Astrocyte (in vitro differentiated cells and primary cell): ENCODE measurements around the gene POR. TPM values are rescaled to one million over a fixed set of nuclear protein-coding genes. Genes with fewer than 3 reads are reported as not detected.

Experiments
- DNase-seq: peaks from one replicate; pipeline ENCODE4 v3.0.0-alpha.2; 2010; ENCODE audit warnings: low read depth
- FAIRE-seq: peaks from 2 replicates; lab custom pipeline; 2011; peaks lifted over from hg19 to GRCh38; lab: Jason Lieb, UNC
- H2AFZ ChIP-seq: 2 replicates; pipeline ENCODE4 v1.6.0; 2012; ENCODE audit warnings: low read depth, low read length, inconsistent platforms
- H3K27ac ChIP-seq: 2 replicates; pipeline ENCODE4 v1.5.1; 2011; ENCODE audit warnings: low read depth, low read length, inconsistent platforms
- H3K27me3 ChIP-seq: 2 replicates; pipeline ENCODE4 v1.6.0; 2011; ENCODE audit warnings: low read length, inconsistent platforms; ENCODE audit not compliant: insufficient read depth
- H3K36me3 ChIP-seq: 2 replicates; pipeline ENCODE4 v1.5.1; 2011; ENCODE audit warnings: low read length, inconsistent platforms; ENCODE audit not compliant: insufficient read depth
- H3K4me1 ChIP-seq: 2 replicates; pipeline ENCODE4 v1.5.1; 2011; ENCODE audit warnings: low read length, inconsistent platforms; ENCODE audit not compliant: insufficient read depth
- H3K4me2 ChIP-seq: 2 replicates; pipeline ENCODE4 v1.6.0; 2012; ENCODE audit warnings: low read length, inconsistent platforms
- H3K4me3 ChIP-seq: 2 replicates; pipeline ENCODE4 v1.5.1; 2011; ENCODE audit warnings: low read depth, mild to moderate bottlenecking, low read length, inconsistent platforms; ENCODE audit not compliant: insufficient read depth
- H3K79me2 ChIP-seq: 2 replicates; pipeline ENCODE4 v1.6.0; 2012; ENCODE audit warnings: mild to moderate bottlenecking, low read length, inconsistent platforms; ENCODE audit not compliant: insufficient read depth
- H3K9ac ChIP-seq: 2 replicates; pipeline ENCODE4 v1.6.0; 2012; ENCODE audit warnings: mild to moderate bottlenecking, low read length, inconsistent platforms
- H3K9me3 ChIP-seq: 2 replicates; pipeline ENCODE4 v1.5.1; 2012; ENCODE audit warnings: low read depth, mild to moderate bottlenecking, low read length, inconsistent platforms; ENCODE audit not compliant: insufficient read depth
- H4K20me1 ChIP-seq: 2 replicates; pipeline ENCODE4 v1.6.0; 2012; ENCODE audit warnings: low read length, inconsistent platforms; ENCODE audit not compliant: insufficient read depth
- H3K27ac Mint-ChIP-seq: one replicate; pipeline ENCODE4 v1.8.0; 2021; ENCODE audit warnings: mild to moderate bottlenecking, mixed read lengths; ENCODE audit not compliant: unreplicated experiment
- H3K27me3 Mint-ChIP-seq: one replicate; pipeline ENCODE4 v1.8.0; 2021; ENCODE audit warnings: low read depth, mixed read lengths; ENCODE audit not compliant: unreplicated experiment
- H3K36me3 Mint-ChIP-seq: one replicate; pipeline ENCODE4 v1.8.0; 2021; ENCODE audit warnings: low read depth, mixed read lengths; ENCODE audit not compliant: unreplicated experiment
- H3K4me1 Mint-ChIP-seq: one replicate; pipeline ENCODE4 v1.8.0; 2021; ENCODE audit warnings: low read depth, mixed read lengths; ENCODE audit not compliant: unreplicated experiment
- H3K4me3 Mint-ChIP-seq: one replicate; pipeline ENCODE4 v1.8.0; 2021; ENCODE audit warnings: mild to moderate bottlenecking, moderate library complexity, mixed read lengths; ENCODE audit not compliant: unreplicated experiment
- H3K9me3 Mint-ChIP-seq: one replicate; pipeline ENCODE4 v1.8.0; 2021; ENCODE audit warnings: mild to moderate bottlenecking, mixed read lengths; ENCODE audit not compliant: unreplicated experiment
- CTCF ChIP-seq: IDR thresholded peaks from 2 replicates; pipeline ENCODE4 v1.5.1; 2011; ENCODE audit warnings: low read depth, mild to moderate bottlenecking, inconsistent platforms, low read length, moderate library complexity; ENCODE audit not compliant: insufficient read depth
- EZH2 ChIP-seq: IDR thresholded peaks from 2 replicates; pipeline ENCODE4 v1.6.1; 2012; ENCODE audit warnings: mild to moderate bottlenecking, low read length, inconsistent platforms; ENCODE audit not compliant: insufficient read depth
- total RNA-seq: library from RNA; stranded (reverse); gene quantifications from 2 replicates; pipeline ENCODE4 v1.2.1, GENCODE V29; 2021

The POR gene
- total RNA-seq, 1 donor from 2014 or later, result 73.6 TPM

DNA sequence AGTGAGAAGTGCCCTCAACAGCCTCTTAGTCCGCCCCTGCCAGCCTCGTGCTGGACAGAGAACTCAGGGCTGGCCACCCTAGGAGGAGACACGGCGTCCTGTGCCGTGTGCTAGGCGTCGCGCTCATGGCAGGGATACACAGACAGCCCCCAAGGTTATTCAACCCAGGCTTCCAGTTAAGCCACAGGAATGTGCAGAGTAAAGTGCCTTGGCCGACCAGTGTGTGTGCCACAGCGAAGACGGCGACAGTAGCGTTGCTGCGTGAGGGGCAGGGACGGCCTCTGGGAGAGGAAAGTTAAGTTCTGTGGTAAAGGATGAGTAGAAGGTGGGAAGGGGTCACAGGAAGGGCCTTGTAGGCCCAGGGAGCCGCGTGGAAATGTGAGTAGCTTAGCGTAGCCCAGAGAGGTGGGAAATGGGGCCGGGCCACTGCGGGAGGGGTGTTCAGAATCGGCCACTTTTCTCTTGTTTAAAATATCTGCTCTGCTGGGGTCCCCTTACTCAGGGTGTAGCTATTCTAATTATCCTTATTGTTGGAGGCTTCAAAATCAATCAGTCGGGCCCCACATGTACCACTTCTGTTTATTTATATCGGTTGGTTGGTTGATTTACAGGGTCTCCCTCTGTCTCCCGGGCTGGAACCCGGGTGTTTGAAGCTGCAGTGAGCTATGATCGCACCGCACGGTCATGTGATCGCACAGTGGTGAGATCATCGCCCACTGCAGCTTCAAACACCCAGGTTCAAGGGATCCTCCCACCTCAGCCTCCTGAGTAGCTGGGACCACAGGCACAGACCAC lies 54.9 kb downstream of the POR start:
- Histone ChIP-seq H3K4me2 (no peak overlapping the region), H3K79me2 (no peaks in the 10 kb centered on the region), H3K9me3 (no peaks in the 10 kb centered on the region), H3K27ac (no peak overlapping the region), H4K20me1 (peaks cover 16% of the 10 kb centered on the region), H3K9ac (peak overlapping the region; percentile 10), H3K27me3 (no peaks in the 10 kb centered on the region), H3K4me1 (peaks cover 9% of the 10 kb centered on the region), H3K36me3 (peaks cover 5% of the 10 kb centered on the region), H2AFZ (no peak overlapping the region), H3K4me3 (no peak overlapping the region)
- no peak for FAIRE-seq
- Mint-ChIP-seq H3K27me3 (no peaks in the 10 kb centered on the region), H3K27ac (peak overlapping the region; percentile 72), H3K4me3 (no peak overlapping the region), H3K4me1 (peaks cover 11% of the 10 kb centered on the region), H3K36me3 (peaks cover 22% of the 10 kb centered on the region), H3K9me3 (no peaks in the 10 kb centered on the region)
- TF ChIP-seq CTCF (no peak), EZH2 (no peak)
- DNase-seq, result no peak

GRCh38 chr7:75971309-75971960 lies 56.5 kb downstream of the POR start:
- Histone ChIP-seq H3K4me1 (peaks cover 6% of the 10 kb centered on the region), H3K4me3 (no peak overlapping the region), H3K9ac (no peak overlapping the region), H3K79me2 (no peaks in the 10 kb centered on the region), H3K27ac (no peak overlapping the region), H2AFZ (no peak overlapping the region), H3K27me3 (no peaks in the 10 kb centered on the region), H3K36me3 (peaks cover 5% of the 10 kb centered on the region), H3K4me2 (no peak overlapping the region), H4K20me1 (peaks cover 16% of the 10 kb centered on the region), H3K9me3 (no peaks in the 10 kb centered on the region)
- Mint-ChIP-seq H3K27me3 (no peaks in the 10 kb centered on the region), H3K4me1 (peaks cover 10% of the 10 kb centered on the region), H3K4me3 (no peak overlapping the region), H3K36me3 (peaks cover 19% of the 10 kb centered on the region), H3K9me3 (no peaks in the 10 kb centered on the region), H3K27ac (no peak overlapping the region)
- no peak for FAIRE-seq
- DNase-seq, result no peak
- no peak for TF ChIP-seq CTCF
- TF ChIP-seq EZH2, result no peak
